IMR-90 (cell line): ENCODE data around the gene DUOX2. TPM values are rescaled to one million over a fixed set of nuclear protein-coding genes. Genes with fewer than 3 reads are reported as not detected.

ENCODE experiments used
- ATAC-seq: fragments of 200-7000 bp; cut with Tn5 transposase; 2 replicates; pipeline ENCODE4 v1.9.1; 2020; ENCODE audit warnings: low read depth, mild to moderate bottlenecking, moderate library complexity
- BruUV-seq: library from RNA; stranded (reverse); fragments of 400-500 nt; replicated peaks from 2 replicates; lab custom pipeline; 2021; lab: Mats Ljungman, UMichigan
- CTCF ChIA-PET: fragments of 300-600 bp; formaldehyde crosslinking; extraction: SDS; loops from one replicate; lab custom pipeline; 2021; ENCODE audit warnings: antibody characterized with exemption; lab: Yijun Ruan, JAX
- POLR2A ChIA-PET: fragments of 300-600 bp; sonication (Branson Sonifier 250); formaldehyde crosslinking; loops from one replicate; lab custom pipeline; 2022; ENCODE audit warnings: antibody characterized with exemption; ENCODE audit not compliant: unreplicated experiment; lab: Charles Lee
- DNase-seq: peaks from one replicate; pipeline ENCODE4 v3.0.0; 2013
- H2AFZ ChIP-seq: replicated peaks from 2 replicates; pipeline ENCODE3; 2013; ENCODE audit warnings: low read length, mild to moderate bottlenecking; ENCODE audit not compliant: poor library complexity
- H2AK5ac ChIP-seq: 2 replicates; pipeline ENCODE4 v1.6.1; 2013; ENCODE audit warnings: low read depth, low read length, inconsistent platforms
- H2AK9ac ChIP-seq: replicated peaks from 2 replicates; pipeline ENCODE3; 2013; ENCODE audit warnings: mild to moderate bottlenecking, low read depth, low read length, moderate library complexity; ENCODE audit not compliant: poor library complexity
- H2BK120ac ChIP-seq: 2 replicates; pipeline ENCODE4 v1.6.1; 2013; ENCODE audit warnings: low read depth, low read length, inconsistent platforms
- H2BK15ac ChIP-seq: 3 replicates; pipeline ENCODE4 v1.6.1; 2013; ENCODE audit warnings: low read depth, low read length, inconsistent platforms
- H2BK20ac ChIP-seq: 2 replicates; pipeline ENCODE4 v1.6.1; 2013; ENCODE audit warnings: low read depth, mild to moderate bottlenecking, inconsistent platforms, low read length, moderate library complexity
- H2BK5ac ChIP-seq: 2 replicates; pipeline ENCODE4 v1.6.1; 2013; ENCODE audit warnings: mild to moderate bottlenecking, low read depth, low read length, inconsistent platforms; ENCODE audit not compliant: poor library complexity, severe bottlenecking
- H3K14ac ChIP-seq: replicated peaks from 2 replicates; pipeline ENCODE4 v1.6.1; 2013; ENCODE audit warnings: low read depth, low read length, inconsistent platforms
- H3K18ac ChIP-seq: 2 replicates; pipeline ENCODE4 v1.6.1; 2013; ENCODE audit warnings: low read depth, low read length, control low read depth
- H3K23ac ChIP-seq: 2 replicates; pipeline ENCODE4 v1.6.1; 2013; ENCODE audit warnings: low read depth, low read length, inconsistent platforms
- H3K27ac ChIP-seq: 2 replicates; pipeline ENCODE4 v1.5.1; 2013; ENCODE audit warnings: mild to moderate bottlenecking, control low read depth, low read length; ENCODE audit not compliant: insufficient read depth
- H3K27me3 ChIP-seq: 2 replicates; pipeline ENCODE4 v1.6.1; 2013; ENCODE audit warnings: low read length; ENCODE audit not compliant: control insufficient read depth, insufficient read depth
- H3K36me3 ChIP-seq: 2 replicates; pipeline ENCODE4 v1.6.1; 2013; ENCODE audit warnings: low read length, mixed read lengths; ENCODE audit not compliant: control insufficient read depth, insufficient read depth
- H3K4ac ChIP-seq: 2 replicates; pipeline ENCODE4 v1.6.1; 2013; ENCODE audit warnings: low read depth, low read length, inconsistent platforms
- H3K4me1 ChIP-seq: 2 replicates; pipeline ENCODE4 v1.6.1; 2013; ENCODE audit warnings: low read length, mixed read lengths; ENCODE audit not compliant: control insufficient read depth, insufficient read depth
- H3K4me2 ChIP-seq: 2 replicates; pipeline ENCODE4 v1.6.1; 2013; ENCODE audit warnings: low read depth, mild to moderate bottlenecking, control low read depth, low read length, moderate library complexity
- H3K4me3 ChIP-seq: 2 replicates; pipeline ENCODE4 v1.5.1; 2013; ENCODE audit warnings: low read depth, mild to moderate bottlenecking, control low read depth, low read length, moderate library complexity; ENCODE audit not compliant: insufficient read depth
- H3K56ac ChIP-seq: 2 replicates; pipeline ENCODE4 v1.6.1; 2013; ENCODE audit warnings: low read length, inconsistent platforms; ENCODE audit not compliant: insufficient read depth; ENCODE audit errors: extremely low read depth
- H3K79me1 ChIP-seq, 2 experiments: 2 replicates each; pipeline ENCODE4 v1.6.1; 2013; ENCODE audit warnings: low read length in 2 of 2, inconsistent platforms in 1 of 2, low read depth in 1 of 2
- H3K9ac ChIP-seq: 2 replicates; pipeline ENCODE4 v1.6.1; 2013; ENCODE audit warnings: low read depth, low read length, control low read depth
- H3K9me1 ChIP-seq: 2 replicates; pipeline ENCODE4 v1.6.1; 2013; ENCODE audit warnings: low read length, inconsistent platforms; ENCODE audit not compliant: insufficient read depth
- H3K9me3 ChIP-seq: 2 replicates; pipeline ENCODE4 v1.6.1; 2013; ENCODE audit warnings: low read length; ENCODE audit not compliant: control insufficient read depth, insufficient read depth
- H4K20me1 ChIP-seq: 2 replicates; pipeline ENCODE4 v1.6.1; 2013; ENCODE audit warnings: low read length, inconsistent platforms; ENCODE audit not compliant: insufficient read depth
- H4K5ac ChIP-seq: 2 replicates; pipeline ENCODE4 v1.6.1; 2013; ENCODE audit warnings: mild to moderate bottlenecking, low read depth, low read length, control low read depth
- H4K8ac ChIP-seq, 2 experiments: 2 replicates each; pipeline ENCODE4 v1.6.1; 2013; ENCODE audit warnings: low read depth in 2 of 2, low read length in 2 of 2, control low read depth in 1 of 2, inconsistent platforms in 1 of 2
- H4K91ac ChIP-seq: 2 replicates; pipeline ENCODE4 v1.6.1; 2013; ENCODE audit warnings: low read depth, low read length, inconsistent platforms; ENCODE audit not compliant: insufficient read depth
- CEBPB ChIP-seq: IDR thresholded peaks from 2 replicates; pipeline ENCODE4 v1.6.1; 2012; ENCODE audit warnings: low read depth, low read length, improper control_type of control experiment
- CHD1 ChIP-seq: IDR thresholded peaks from 2 replicates; pipeline ENCODE4 v1.6.1; 2012; ENCODE audit warnings: low read depth, low read length, improper control_type of control experiment
- ELK1 ChIP-seq: fragments of 150-350 bp; IDR thresholded peaks from 2 replicates; pipeline ENCODE4 v1.6.1; 2016; ENCODE audit warnings: low read depth, mild to moderate bottlenecking, low read length, moderate library complexity, borderline replicate concordance
- FOS ChIP-seq: fragments of 150-350 bp; IDR thresholded peaks from 2 replicates; pipeline ENCODE4 v1.6.1; 2016; ENCODE audit warnings: low read depth, low read length
- MAFK ChIP-seq: IDR thresholded peaks from 2 replicates; pipeline ENCODE4 v1.6.1; 2012; ENCODE audit warnings: low read depth, low read length, improper control_type of control experiment
- MAZ ChIP-seq: IDR thresholded peaks from 2 replicates; pipeline ENCODE4 v1.6.1; 2012; ENCODE audit warnings: low read depth, mild to moderate bottlenecking, low read length, improper control_type of control experiment, moderate library complexity, borderline replicate concordance
- MXI1 ChIP-seq: IDR thresholded peaks from 2 replicates; pipeline ENCODE4 v1.6.1; 2012; ENCODE audit warnings: low read depth, mild to moderate bottlenecking, low read length, moderate library complexity, borderline replicate concordance
- NFE2L2 ChIP-seq: fragments of 150-350 bp; IDR thresholded peaks from 2 replicates; pipeline ENCODE4 v1.6.1; 2016; ENCODE audit warnings: low read depth, mild to moderate bottlenecking, low read length
- RAD21 ChIP-seq: IDR thresholded peaks from 2 replicates; pipeline ENCODE4 v1.6.1; 2012; ENCODE audit warnings: low read length, improper control_type of control experiment
- RCOR1 ChIP-seq: IDR thresholded peaks from 2 replicates; pipeline ENCODE4 v1.6.1; 2012; ENCODE audit warnings: mild to moderate bottlenecking, low read length, improper control_type of control experiment; ENCODE audit not compliant: insufficient replicate concordance
- RFX5 ChIP-seq: IDR thresholded peaks from 2 replicates; pipeline ENCODE4 v1.8.0; 2012; ENCODE audit warnings: low read depth, mild to moderate bottlenecking, low read length, moderate library complexity
- SMC3 ChIP-seq: fragments of 150-350 bp; IDR thresholded peaks from 2 replicates; pipeline ENCODE4 v1.6.1; 2016; ENCODE audit warnings: low read depth, mild to moderate bottlenecking, antibody characterized with exemption, low read length, moderate library complexity
- WGBS, 2 experiments: methylation state at CpG; one replicate each; pipeline versions ENCODE4 v1.1.5 to v1.1.7; 2013; ENCODE audit warnings: missing lambda C conversion rate in 2 of 2; ENCODE audit not compliant: insufficient read length in 1 of 2; ENCODE audit errors: extremely low coverage in 2 of 2; 5-methylcytosine and 5-hydroxymethylcytosine counted together
- dilution Hi-C: fragments of 300-500 bp; cut with HindIII; formaldehyde crosslinking; loops from one replicate; pipeline ENCODE4 v1.14.3; 2018; ENCODE audit warnings: low sequenced_read_pairs; ENCODE audit not compliant: unreplicated experiment
- in situ Hi-C: fragments of 300-500 bp; cut with MboI; formaldehyde crosslinking; loops from 3 replicates; pipeline ENCODE4 v1.14.3; 2019; ENCODE audit warnings: low sequenced_read_pairs, inconsistent platforms, mixed read lengths
- intact Hi-C: fragments of 100-400 bp; cut with micrococcal nuclease; formaldehyde crosslinking; loops from 2 replicates; pipeline ENCODE4 v1.10.0; 2022
- polyA plus RNA-seq, 3 experiments: library from polyadenylated mRNA; depleted of rRNA; stranded (reverse); fragments of >200 nt; gene quantifications; 2 replicates each; pipeline ENCODE4 v1.2.3, GENCODE V29; 2012; ENCODE audit warnings: low replicate concordance in 1 of 3
- total RNA-seq: library from RNA; depleted of rRNA; stranded (reverse); fragments of >200 nt; gene quantifications from 2 replicates; pipeline ENCODE4 v1.2.3, GENCODE V29; 2012
- TF ChIP-seq, protein P1 (sequence below): conservative IDR thresholded peaks from 2 replicates; pipeline ENCODE4 v1.5.1; 2012; ENCODE audit warnings: mild to moderate bottlenecking, low read depth, low read length, improper control_type of control experiment
- TF ChIP-seq, protein P2 (sequence below): fragments of 150-350 bp; IDR thresholded peaks from 2 replicates; pipeline ENCODE4 v1.6.1; 2017; ENCODE audit warnings: mild to moderate bottlenecking, antibody characterized with exemption, low read length, low read depth

DUOX2 gene
- total and polyA plus RNA-seq, 2 of the 4 experiments (the other 2 are of a cell fraction) = not detected

DNA sequence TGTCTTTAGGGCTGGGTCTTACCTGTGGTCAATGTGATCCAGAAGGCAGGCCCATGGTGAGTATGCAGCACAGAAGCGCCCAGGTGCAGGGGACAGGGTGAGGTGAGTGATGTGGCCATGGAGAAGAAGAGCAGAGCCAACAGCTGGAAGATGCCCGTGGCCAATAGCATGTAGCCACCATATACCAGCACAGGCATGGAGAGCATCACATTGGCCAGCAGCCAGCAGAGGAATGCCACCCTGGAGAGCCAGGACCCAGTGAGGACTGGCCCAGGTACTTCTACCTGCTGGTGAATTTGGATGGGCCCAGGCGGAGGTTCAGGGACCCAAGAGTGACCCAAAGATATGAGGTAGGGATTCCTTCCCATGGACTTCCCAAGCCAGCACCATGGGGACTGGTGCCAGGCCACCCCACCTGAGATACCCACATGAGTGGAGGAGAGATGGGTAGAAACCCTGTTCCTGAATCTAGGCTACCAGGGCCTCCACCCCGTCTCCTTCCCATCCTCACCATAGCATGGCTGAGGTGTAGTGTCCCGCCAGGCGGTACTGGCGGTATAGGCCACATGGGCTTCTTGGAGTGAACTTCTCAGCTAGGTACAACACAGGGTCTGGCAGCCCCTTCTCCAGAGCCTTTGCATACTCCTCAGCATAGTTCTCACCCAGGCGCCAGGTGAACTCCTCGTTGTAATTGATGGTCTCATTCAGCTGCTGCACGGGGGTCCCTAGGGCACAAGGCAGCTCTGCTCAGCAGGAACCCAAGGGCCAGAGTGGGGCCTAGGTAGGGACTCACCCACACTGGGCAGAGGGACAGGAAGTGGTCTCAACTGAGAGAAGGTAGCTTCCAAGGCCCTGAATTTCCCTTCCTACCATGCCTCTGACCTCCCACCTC, 6.4 kb upstream of the DUOX2 start:
- Histone ChIP-seq H2BK120ac (no peak overlapping the region), H4K20me1 (no peaks in the 10 kb centered on the region), H3K27me3 (peaks cover 32% of the 10 kb centered on the region), H3K4me1 (peaks cover 3% of the 10 kb centered on the region), H3K9ac (no peak overlapping the region), H4K5ac (no peak overlapping the region), H3K79me1 (no peaks in the 10 kb centered on the region), H3K4me2 (no peak overlapping the region), H2AFZ (no peak overlapping the region), H3K23ac (no peak overlapping the region), H3K56ac (no peak overlapping the region), H2AK9ac (no peak overlapping the region), H3K18ac (no peak overlapping the region), H3K4ac (no peak overlapping the region), H2AK5ac (no peak overlapping the region), H3K36me3 (no peaks in the 10 kb centered on the region), H4K8ac (no peak overlapping the region), H2BK20ac (no peak overlapping the region), H4K91ac (no peak overlapping the region), H3K27ac (no peak overlapping the region), H3K4me3 (no peak overlapping the region), H2BK15ac (no peak overlapping the region), H2BK5ac (no peak overlapping the region), H3K9me3 (no peaks in the 10 kb centered on the region), H3K14ac (no peak overlapping the region), H3K9me1 (no peaks in the 10 kb centered on the region)
- no peak for ATAC-seq
- no TSS peak for BruUV-seq
- dilution Hi-C loops (no loop called here), intact Hi-C loops (no loop called here), in situ Hi-C loops (no loop called here)
- 100% methylated on average over 2 of the region's 10 CpGs; no CpG with 5 or more reads in 1 of the 2 experiments for WGBS, 2 experiments
- POLR2A ChIA-PET = no interaction called here
- CTCF ChIA-PET = no interaction called here
- no peak for DNase-seq
- TF ChIP-seq CHD1 (no peak), MAZ (no peak), ELK1 (no peak), RAD21 (no peak), RCOR1 (no peak), MXI1 (no peak), FOS (no peak), RFX5 (no peak), MAFK (no peak), NFE2L2 (no peak), CEBPB (no peak), SMC3 (no peak)
- TF ChIP-seq, protein P1, sequence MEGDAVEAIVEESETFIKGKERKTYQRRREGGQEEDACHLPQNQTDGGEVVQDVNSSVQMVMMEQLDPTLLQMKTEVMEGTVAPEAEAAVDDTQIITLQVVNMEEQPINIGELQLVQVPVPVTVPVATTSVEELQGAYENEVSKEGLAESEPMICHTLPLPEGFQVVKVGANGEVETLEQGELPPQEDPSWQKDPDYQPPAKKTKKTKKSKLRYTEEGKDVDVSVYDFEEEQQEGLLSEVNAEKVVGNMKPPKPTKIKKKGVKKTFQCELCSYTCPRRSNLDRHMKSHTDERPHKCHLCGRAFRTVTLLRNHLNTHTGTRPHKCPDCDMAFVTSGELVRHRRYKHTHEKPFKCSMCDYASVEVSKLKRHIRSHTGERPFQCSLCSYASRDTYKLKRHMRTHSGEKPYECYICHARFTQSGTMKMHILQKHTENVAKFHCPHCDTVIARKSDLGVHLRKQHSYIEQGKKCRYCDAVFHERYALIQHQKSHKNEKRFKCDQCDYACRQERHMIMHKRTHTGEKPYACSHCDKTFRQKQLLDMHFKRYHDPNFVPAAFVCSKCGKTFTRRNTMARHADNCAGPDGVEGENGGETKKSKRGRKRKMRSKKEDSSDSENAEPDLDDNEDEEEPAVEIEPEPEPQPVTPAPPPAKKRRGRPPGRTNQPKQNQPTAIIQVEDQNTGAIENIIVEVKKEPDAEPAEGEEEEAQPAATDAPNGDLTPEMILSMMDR = no peak
- TF ChIP-seq, protein P2, sequence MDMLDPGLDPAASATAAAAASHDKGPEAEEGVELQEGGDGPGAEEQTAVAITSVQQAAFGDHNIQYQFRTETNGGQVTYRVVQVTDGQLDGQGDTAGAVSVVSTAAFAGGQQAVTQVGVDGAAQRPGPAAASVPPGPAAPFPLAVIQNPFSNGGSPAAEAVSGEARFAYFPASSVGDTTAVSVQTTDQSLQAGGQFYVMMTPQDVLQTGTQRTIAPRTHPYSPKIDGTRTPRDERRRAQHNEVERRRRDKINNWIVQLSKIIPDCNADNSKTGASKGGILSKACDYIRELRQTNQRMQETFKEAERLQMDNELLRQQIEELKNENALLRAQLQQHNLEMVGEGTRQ = no peak
